ENCODE results near the gene HNRNPF.
"Not testable (repeated sequence)": the region's sequence is repeated elsewhere in the genome, so short reads cannot be mapped to it uniquely, and the experiment has no call there.

Gene HNRNPF

GRCh38 chr10:43430926-43431663 is 22.1 kb upstream of the HNRNPF start:
- in situ Hi-C loops (cut with MboI; ENCODE audit: low sequenced_read_pairs, unreplicated experiment): no loop called here
- no peak for TF ChIP-seq CTCF (IDR thresholded peaks at IDR 0.05; ENCODE audit: borderline replicate concordance, control extremely low read depth, extremely low read depth, insufficient read depth, missing control alignments)
- DNase-seq (ENCODE audit: low spot score): no peak

- DNase-seq (ENCODE audit: low spot score): no peak
- in situ Hi-C loops (cut with MboI; ENCODE audit: low sequenced_read_pairs, unreplicated experiment): no loop called here
- no peak for TF ChIP-seq CTCF (IDR thresholded peaks at IDR 0.05; ENCODE audit: borderline replicate concordance, control extremely low read depth, extremely low read depth, insufficient read depth, missing control alignments)
These were observed 18.3 kb upstream of the HNRNPF start for GRCh38 chr10:43427166-43427825.

GRCh38 chr10:43426476-43426875 is 17.5 kb upstream of the HNRNPF start:
- in situ Hi-C loops (cut with MboI; ENCODE audit: low sequenced_read_pairs, unreplicated experiment); DNase-seq (ENCODE audit: low spot score): not testable (repeated sequence)

- in situ Hi-C loops (cut with MboI; ENCODE audit: low sequenced_read_pairs, unreplicated experiment): no loop called here
- TF ChIP-seq CTCF (IDR thresholded peaks at IDR 0.05; ENCODE audit: borderline replicate concordance, control extremely low read depth, extremely low read depth, insufficient read depth, missing control alignments): no peak
- DNase-seq (ENCODE audit: low spot score): no peak
These were observed 15.4 kb upstream of the HNRNPF start for GRCh38 chr10:43424416-43424815.

GRCh38 chr10:43421944-43422343 is 13.0 kb upstream of the HNRNPF start:
- in situ Hi-C loops (cut with MboI; ENCODE audit: low sequenced_read_pairs, unreplicated experiment); DNase-seq (ENCODE audit: low spot score): not testable (repeated sequence)

- DNase-seq (ENCODE audit: low spot score): no peak
- no peak for TF ChIP-seq CTCF (IDR thresholded peaks at IDR 0.05; ENCODE audit: borderline replicate concordance, control extremely low read depth, extremely low read depth, insufficient read depth, missing control alignments)
- in situ Hi-C loops (cut with MboI; ENCODE audit: low sequenced_read_pairs, unreplicated experiment): no loop called here
These were observed 12.5 kb upstream of the HNRNPF start for GRCh38 chr10:43421519-43421918.

GRCh38 chr10:43421201-43421507 is 12.2 kb upstream of the HNRNPF start:
- no peak for DNase-seq (ENCODE audit: low spot score)
- TF ChIP-seq CTCF (IDR thresholded peaks at IDR 0.05; ENCODE audit: borderline replicate concordance, control extremely low read depth, extremely low read depth, insufficient read depth, missing control alignments): no peak
- in situ Hi-C loops (cut with MboI; ENCODE audit: low sequenced_read_pairs, unreplicated experiment): no loop called here

All from GM13976 (cell line).